ENCODE measurements around the gene GIPC3.

The GIPC3 gene

GRCh38 chr19:3604987-3605343 lies 19.7 kb downstream of the GIPC3 start:
- in situ Hi-C loops (cut with HindIII; ENCODE audit: low sequenced_read_pairs): no loop called here

GRCh38 chr19:3605361-3605760 lies 20.1 kb downstream of the GIPC3 start:
- in situ Hi-C loops (cut with HindIII; ENCODE audit: low sequenced_read_pairs): no loop called here

- in situ Hi-C loops (cut with HindIII; ENCODE audit: low sequenced_read_pairs): no loop called here
These were observed 20.5 kb downstream of the GIPC3 start for GRCh38 chr19:3605770-3606169.

- in situ Hi-C loops (cut with HindIII; ENCODE audit: low sequenced_read_pairs): no loop called here
These were observed 21.0 kb downstream of the GIPC3 start for GRCh38 chr19:3606174-3606689.

GRCh38 chr19:3606690-3607289 lies 21.5 kb downstream of the GIPC3 start, which contains the start of gene TBXA2R:
TSS of gene TBXA2R (minus strand) at chr19:3606875. CDS start at chr19:3600634, 6,241 bp downstream.
- in situ Hi-C loops (cut with HindIII; ENCODE audit: low sequenced_read_pairs): no loop called here

- in situ Hi-C loops (cut with HindIII; ENCODE audit: low sequenced_read_pairs): no loop called here
These were observed 22.2 kb downstream of the GIPC3 start for GRCh38 chr19:3607303-3608078.

GRCh38 chr19:3608079-3608641 lies 22.9 kb downstream of the GIPC3 start:
- in situ Hi-C loops (cut with HindIII; ENCODE audit: low sequenced_read_pairs): no loop called here

GRCh38 chr19:3608750-3609322 lies 23.6 kb downstream of the GIPC3 start:
- in situ Hi-C loops (cut with HindIII; ENCODE audit: low sequenced_read_pairs): no loop called here

- in situ Hi-C loops (cut with HindIII; ENCODE audit: low sequenced_read_pairs): no loop called here
These were observed 24.8 kb downstream of the GIPC3 start for GRCh38 chr19:3609779-3610719.

- in situ Hi-C loops (cut with HindIII; ENCODE audit: low sequenced_read_pairs): no loop called here
These were observed 25.8 kb downstream of the GIPC3 start for GRCh38 chr19:3610745-3611717.

GRCh38 chr19:3611841-3612240 lies 26.6 kb downstream of the GIPC3 start:
- in situ Hi-C loops (cut with HindIII; ENCODE audit: low sequenced_read_pairs): no loop called here

- in situ Hi-C loops (cut with HindIII; ENCODE audit: low sequenced_read_pairs): no loop called here
These were observed 27.1 kb downstream of the GIPC3 start for GRCh38 chr19:3612330-3612729.

- in situ Hi-C loops (cut with HindIII; ENCODE audit: low sequenced_read_pairs): no loop called here
These were observed 27.8 kb downstream of the GIPC3 start for GRCh38 chr19:3612901-3613741.

GRCh38 chr19:3613818-3614661 lies 28.8 kb downstream of the GIPC3 start:
- in situ Hi-C loops (cut with HindIII; ENCODE audit: low sequenced_read_pairs): no loop called here

- in situ Hi-C loops (cut with HindIII; ENCODE audit: low sequenced_read_pairs): no loop called here
These were observed 29.7 kb downstream of the GIPC3 start for GRCh38 chr19:3614858-3615505.

GRCh38 chr19:3615524-3616135 lies 30.4 kb downstream of the GIPC3 start:
- in situ Hi-C loops (cut with HindIII; ENCODE audit: low sequenced_read_pairs): no loop called here

- in situ Hi-C loops (cut with HindIII; ENCODE audit: low sequenced_read_pairs): no loop called here
These were observed 32.2 kb downstream of the GIPC3 start for GRCh38 chr19:3617463-3617862.
